ENCODE results near the gene KCNH4. TPM values are rescaled to one million over a fixed set of nuclear protein-coding genes. Genes with fewer than 3 reads are reported as not detected.
A peak's percentile ranks its signal among the peaks of the same experiment; 100 is the strongest.

The KCNH4 gene
- total RNA-seq, result under 1 TPM in 2 of 3 donors, not detected in 1; 0.06 to 0.10 TPM
- long read RNA-seq, donor 1, result 0 reads
- long read RNA-seq, donor 2, result 0 reads

- intact Hi-C loops (cut with DNase I, micrococcal nuclease), result no loop called here
- Histone ChIP-seq H3K9me3 (no peaks in the 10 kb centered on the region), H3K36me3 (ENCODE audit: low read depth) (no peaks in the 10 kb centered on the region), H3K4me1 (ENCODE audit: low read depth) (peaks cover 32% of the 10 kb centered on the region), H3K4me3 (no peak within 1 kb of the TSS)
- TF ChIP-seq CTCF (IDR thresholded peaks at IDR 0.05), result peak; percentile 19
- peak; percentile 60 for ATAC-seq
- DNase-seq, result peak; percentile 79 to 89 (median 82)
These were observed at the start of gene KCNH4 for GRCh38 chr17:42180922-42181850. Gene KCNH4, minus strand, starts transcription at chr17:42181142. Its CDS starts 197 bp downstream, at chr17:42180945.

- no peak overlapping the region for H3K4me3 ChIP-seq
- intact Hi-C loops (cut with DNase I, micrococcal nuclease), result no loop called here
- no peak for DNase-seq
- no peaks in the 10 kb centered on the region for H3K4me1 ChIP-seq (ENCODE audit: low read depth)
- TF ChIP-seq CTCF (IDR thresholded peaks at IDR 0.05), result no peak
- no peaks in the 10 kb centered on the region for H3K36me3 ChIP-seq (ENCODE audit: low read depth)
- H3K9me3 ChIP-seq, result no peaks in the 10 kb centered on the region
- ATAC-seq, result no peak
These were observed 49.3 kb upstream of the KCNH4 start for GRCh38 chr17:42230225-42230624.

- no peak for ATAC-seq
These were observed 47.1 kb upstream of the KCNH4 start for GRCh38 chr17:42227849-42228700.

GRCh38 chr17:42225646-42226045 lies 44.7 kb upstream of the KCNH4 start:
- intact Hi-C loops (cut with DNase I, micrococcal nuclease), result no loop called here
- H3K36me3 ChIP-seq (ENCODE audit: low read depth), result no peaks in the 10 kb centered on the region
- no peak for TF ChIP-seq CTCF (IDR thresholded peaks at IDR 0.05)
- no peaks in the 10 kb centered on the region for H3K9me3 ChIP-seq
- DNase-seq (no peak), ATAC-seq (no peak)
- H3K4me3 ChIP-seq, result no peak overlapping the region
- H3K4me1 ChIP-seq (ENCODE audit: low read depth), result no peaks in the 10 kb centered on the region

More at GRCh38 chr17:42227849-42228700, 47.1 kb upstream of the KCNH4 start:
- intact Hi-C loops (cut with DNase I, micrococcal nuclease), result no loop called here
- Histone ChIP-seq H3K36me3 (ENCODE audit: low read depth) (no peaks in the 10 kb centered on the region), H3K4me1 (ENCODE audit: low read depth) (no peaks in the 10 kb centered on the region), H3K4me3 (no peak overlapping the region), H3K9me3 (no peaks in the 10 kb centered on the region)
- no peak for DNase-seq
- no peak for TF ChIP-seq CTCF (IDR thresholded peaks at IDR 0.05)

- Histone ChIP-seq H3K4me1 (ENCODE audit: low read depth) (no peaks in the 10 kb centered on the region), H3K36me3 (ENCODE audit: low read depth) (no peaks in the 10 kb centered on the region), H3K9me3 (no peaks in the 10 kb centered on the region), H3K4me3 (no peak overlapping the region)
- intact Hi-C loops (cut with DNase I, micrococcal nuclease), result no loop called here
- ATAC-seq, result no peak
- TF ChIP-seq CTCF (IDR thresholded peaks at IDR 0.05), result no peak
- DNase-seq, result no peak
These were observed 43.7 kb upstream of the KCNH4 start for GRCh38 chr17:42224651-42225050.

All from mucosa of descending colon (tissue), 3 donors.